Liver (tissue), 9 donors: ENCODE data around the gene SORCS2. TPM values are rescaled to one million over a fixed set of nuclear protein-coding genes. Genes with fewer than 3 reads are reported as not detected.

Source experiments
- DNase-seq: peaks from one replicate; pipeline ENCODE4 v3.0.0-alpha.2; 2017; ENCODE audit warnings: low spot score
- H3K27ac ChIP-seq, 2 donors: one replicate each; pipeline ENCODE4 v1.7.0; 2013; ENCODE audit warnings: inconsistent platforms in 2 of 2, low read length in 2 of 2, control low read depth in 1 of 2, low read depth in 1 of 2, mild to moderate bottlenecking in 1 of 2
- H3K27me3 ChIP-seq, 4 donors: one replicate each; pipeline versions ENCODE4 v1.6.1 to v1.7.0; 2013; ENCODE audit warnings: low read length in 3 of 4, inconsistent platforms in 1 of 4, mild to moderate bottlenecking in 1 of 4, moderate library complexity in 1 of 4; ENCODE audit not compliant: control insufficient read depth in 4 of 4, insufficient read depth in 4 of 4
- H3K36me3 ChIP-seq, 4 donors: one replicate each; pipeline versions ENCODE4 v1.6.1 to v1.7.0; 2013; ENCODE audit warnings: low read length in 3 of 4, mild to moderate bottlenecking in 3 of 4, low read depth in 1 of 4, moderate library complexity in 1 of 4; ENCODE audit not compliant: control insufficient read depth in 4 of 4, insufficient read depth in 3 of 4
- H3K4me1 ChIP-seq, 4 donors: one replicate each; pipeline versions ENCODE4 v1.6.1 to v1.7.0; 2013; ENCODE audit warnings: low read length in 3 of 4, mild to moderate bottlenecking in 3 of 4, moderate library complexity in 1 of 4; ENCODE audit not compliant: control insufficient read depth in 4 of 4, insufficient read depth in 4 of 4
- H3K4me3 ChIP-seq, 3 donors: one replicate each; pipeline versions ENCODE4 v1.6.1 to v1.7.0; 2013; ENCODE audit warnings: low read length in 3 of 3, control low read depth in 1 of 3, low read depth in 1 of 3, mild to moderate bottlenecking in 1 of 3
- H3K9ac ChIP-seq, 2 donors: one replicate each; pipeline ENCODE4 v1.7.0; 2013; ENCODE audit warnings: low read length in 2 of 2, mild to moderate bottlenecking in 2 of 2, moderate library complexity in 2 of 2, control low read depth in 1 of 2, low read depth in 1 of 2
- H3K9me3 ChIP-seq, 4 donors: one replicate each; pipeline versions ENCODE4 v1.6.1 to v1.7.0; 2013; ENCODE audit warnings: low read length in 3 of 4; ENCODE audit not compliant: control insufficient read depth in 4 of 4
- EGR1 ChIP-seq, 2 donors: IDR thresholded peaks; 2 replicates each; pipeline ENCODE4 v1.6.1; 2016 to 2018; ENCODE audit warnings: antibody characterized with exemption in 2 of 2, low read depth in 2 of 2
- FOXA1 ChIP-seq: IDR thresholded peaks from 2 replicates; pipeline ENCODE4 v1.6.1; 2016; ENCODE audit warnings: antibody characterized with exemption
- FOXA2 ChIP-seq: IDR thresholded peaks from 2 replicates; pipeline ENCODE4 v1.6.1; 2016; ENCODE audit warnings: antibody characterized with exemption
- GABPA ChIP-seq, 2 donors: IDR thresholded peaks in 1 of 2; conservative IDR thresholded peaks in 1 of 2; 2 replicates each; pipeline ENCODE4 v1.6.1; 2016; ENCODE audit warnings: antibody characterized with exemption in 2 of 2, mild to moderate bottlenecking in 1 of 2, moderate library complexity in 1 of 2
- HNF4A ChIP-seq, 2 donors: conservative IDR thresholded peaks; 2 replicates each; pipeline ENCODE4 v1.6.1; 2016; ENCODE audit warnings: antibody characterized with exemption in 2 of 2, mild to moderate bottlenecking in 2 of 2
- HNF4G ChIP-seq: IDR thresholded peaks from 2 replicates; pipeline ENCODE4 v1.6.1; 2016; ENCODE audit warnings: antibody characterized with exemption
- JUND ChIP-seq, 2 donors: IDR thresholded peaks; 2 replicates each; pipeline ENCODE4 v1.6.1; 2016; ENCODE audit warnings: antibody characterized with exemption in 2 of 2
- NR2F2 ChIP-seq: IDR thresholded peaks from 2 replicates; pipeline ENCODE4 v1.6.1; 2016; ENCODE audit warnings: antibody characterized with exemption
- RAD21 ChIP-seq, 2 donors: IDR thresholded peaks; 2 replicates each; pipeline ENCODE4 v1.6.1; 2016; ENCODE audit warnings: antibody characterized with exemption in 2 of 2, mild to moderate bottlenecking in 2 of 2
- RXRA ChIP-seq, 2 donors: IDR thresholded peaks; 2 replicates each; pipeline ENCODE4 v1.6.1; 2017 to 2018; ENCODE audit warnings: antibody characterized with exemption in 2 of 2, mild to moderate bottlenecking in 1 of 2
- SP1 ChIP-seq: IDR thresholded peaks from 2 replicates; pipeline ENCODE4 v1.6.1; 2018; ENCODE audit warnings: antibody characterized with exemption, mild to moderate bottlenecking
- TAF1 ChIP-seq: conservative IDR thresholded peaks from 2 replicates; pipeline ENCODE4 v1.6.1; 2016; ENCODE audit warnings: antibody characterized with exemption, mild to moderate bottlenecking
- YY1 ChIP-seq: IDR thresholded peaks from 2 replicates; pipeline ENCODE4 v1.6.1; 2016; ENCODE audit warnings: antibody characterized with exemption, mild to moderate bottlenecking
- WGBS: extraction: QIAGEN DNeasy Blood & Tissue Kit; methylation state at CpG from one replicate; pipeline ENCODE4 v1.1.7; 2013; 5-methylcytosine and 5-hydroxymethylcytosine counted together
- polyA plus RNA-seq, 2 donors: library from polyadenylated mRNA; stranded (reverse) in 1 of 2; unstranded in 1 of 2; fragments of 200-250 nt in 1 of 2; fragments of >200 nt in 1 of 2; fragmentation: Nextera tagmentation in 1 of 2; extraction: Ambion mirVana in 1 of 2; gene quantifications; one replicate each; pipeline versions ENCODE4 v1.2.1 to v1.2.3, GENCODE V29; 2013 to 2015
- total RNA-seq, 2 donors: library from RNA; depleted of rRNA; stranded (reverse); fragments of >200 nt; gene quantifications; one replicate each; pipeline ENCODE4 v1.2.3, GENCODE V29; 2014
- TF ChIP-seq, protein P1 (sequence below): IDR thresholded peaks from 2 replicates; pipeline ENCODE4 v1.6.1; 2016; ENCODE audit warnings: antibody characterized with exemption
- TF ChIP-seq, protein P2 (sequence below): IDR thresholded peaks from 2 replicates; pipeline ENCODE4 v1.6.1; 2016; ENCODE audit warnings: antibody characterized with exemption
- TF ChIP-seq, protein P3 (sequence below): IDR thresholded peaks from 2 replicates; pipeline ENCODE4 v1.6.1; 2016; ENCODE audit warnings: antibody characterized with exemption, mild to moderate bottlenecking
- TF ChIP-seq, protein P4 (sequence below): IDR thresholded peaks from 2 replicates; pipeline ENCODE4 v1.6.1; 2016; ENCODE audit warnings: antibody characterized with exemption
- TF ChIP-seq, protein P5 (sequence below): fragments of 150-350 bp; IDR thresholded peaks from 2 replicates; pipeline ENCODE4 v1.5.1; 2017; ENCODE audit warnings: improper control_type of control experiment, low read depth, low read length; ENCODE audit not compliant: missing input control
- donor health status: healthy.
- donor health status: healthy.
- donor health status: healthy.
- donor health status: healthy.
- donor health status: healthy.

Gene SORCS2
- total and polyA plus RNA-seq, 4 donors = 0.10 to 1.4 (median 0.92) TPM

DNA sequence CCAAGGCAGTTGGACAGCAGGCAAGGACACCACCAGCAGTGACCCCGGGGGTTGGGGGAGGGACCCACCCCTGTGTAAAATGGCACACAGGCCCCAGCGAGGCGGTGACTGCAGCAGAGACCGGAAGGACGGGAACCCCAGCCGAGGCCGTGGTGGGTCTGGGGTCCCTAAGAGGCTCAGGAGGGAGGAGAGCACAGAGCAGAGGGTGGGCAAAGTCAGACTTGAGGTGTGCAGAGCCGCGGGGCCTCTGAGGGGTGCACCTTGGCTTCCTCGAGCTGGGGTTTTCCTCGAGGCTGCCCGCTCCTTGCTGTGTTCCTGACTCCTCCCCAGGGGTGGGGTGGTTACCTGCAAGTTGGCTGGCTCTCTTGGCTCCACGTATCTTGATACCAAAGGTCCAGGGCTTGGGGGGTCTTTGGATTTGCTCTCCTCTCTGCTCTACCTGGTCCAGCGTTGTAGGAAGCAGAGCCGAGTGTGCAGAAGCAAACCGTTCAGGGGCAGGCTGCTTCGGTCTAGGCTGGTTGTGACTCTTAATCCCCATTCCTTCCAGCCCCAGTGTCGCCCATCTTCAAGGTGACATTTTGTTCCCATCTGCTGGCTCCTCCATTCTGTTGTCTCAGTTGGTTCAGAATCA is 37.9 kb upstream of the SORCS2 start:
- H3K4me1 ChIP-seq = no peaks in the 10 kb centered on the region
- WGBS = 92% methylated on average over 18 of the region's 18 CpGs
- no peak for TF ChIP-seq RXRA (IDR thresholded peaks at IDR 0.05)
- no peak for TF ChIP-seq HNF4G
- no peak for TF ChIP-seq NR2F2
- no peak for TF ChIP-seq JUND (IDR thresholded peaks at IDR 0.05)
- TF ChIP-seq EGR1 (IDR thresholded peaks at IDR 0.05; ENCODE audit: low read depth in 2 of 2) = no peak
- TF ChIP-seq TAF1 = no peak
- no peak for TF ChIP-seq SP1
- no peak for TF ChIP-seq RAD21 (IDR thresholded peaks at IDR 0.05)
- TF ChIP-seq, protein P1, sequence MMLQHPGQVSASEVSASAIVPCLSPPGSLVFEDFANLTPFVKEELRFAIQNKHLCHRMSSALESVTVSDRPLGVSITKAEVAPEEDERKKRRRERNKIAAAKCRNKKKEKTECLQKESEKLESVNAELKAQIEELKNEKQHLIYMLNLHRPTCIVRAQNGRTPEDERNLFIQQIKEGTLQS = no peak
- TF ChIP-seq, protein P2, sequence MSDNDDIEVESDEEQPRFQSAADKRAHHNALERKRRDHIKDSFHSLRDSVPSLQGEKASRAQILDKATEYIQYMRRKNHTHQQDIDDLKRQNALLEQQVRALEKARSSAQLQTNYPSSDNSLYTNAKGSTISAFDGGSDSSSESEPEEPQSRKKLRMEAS = no peak
- TF ChIP-seq, protein P3, sequence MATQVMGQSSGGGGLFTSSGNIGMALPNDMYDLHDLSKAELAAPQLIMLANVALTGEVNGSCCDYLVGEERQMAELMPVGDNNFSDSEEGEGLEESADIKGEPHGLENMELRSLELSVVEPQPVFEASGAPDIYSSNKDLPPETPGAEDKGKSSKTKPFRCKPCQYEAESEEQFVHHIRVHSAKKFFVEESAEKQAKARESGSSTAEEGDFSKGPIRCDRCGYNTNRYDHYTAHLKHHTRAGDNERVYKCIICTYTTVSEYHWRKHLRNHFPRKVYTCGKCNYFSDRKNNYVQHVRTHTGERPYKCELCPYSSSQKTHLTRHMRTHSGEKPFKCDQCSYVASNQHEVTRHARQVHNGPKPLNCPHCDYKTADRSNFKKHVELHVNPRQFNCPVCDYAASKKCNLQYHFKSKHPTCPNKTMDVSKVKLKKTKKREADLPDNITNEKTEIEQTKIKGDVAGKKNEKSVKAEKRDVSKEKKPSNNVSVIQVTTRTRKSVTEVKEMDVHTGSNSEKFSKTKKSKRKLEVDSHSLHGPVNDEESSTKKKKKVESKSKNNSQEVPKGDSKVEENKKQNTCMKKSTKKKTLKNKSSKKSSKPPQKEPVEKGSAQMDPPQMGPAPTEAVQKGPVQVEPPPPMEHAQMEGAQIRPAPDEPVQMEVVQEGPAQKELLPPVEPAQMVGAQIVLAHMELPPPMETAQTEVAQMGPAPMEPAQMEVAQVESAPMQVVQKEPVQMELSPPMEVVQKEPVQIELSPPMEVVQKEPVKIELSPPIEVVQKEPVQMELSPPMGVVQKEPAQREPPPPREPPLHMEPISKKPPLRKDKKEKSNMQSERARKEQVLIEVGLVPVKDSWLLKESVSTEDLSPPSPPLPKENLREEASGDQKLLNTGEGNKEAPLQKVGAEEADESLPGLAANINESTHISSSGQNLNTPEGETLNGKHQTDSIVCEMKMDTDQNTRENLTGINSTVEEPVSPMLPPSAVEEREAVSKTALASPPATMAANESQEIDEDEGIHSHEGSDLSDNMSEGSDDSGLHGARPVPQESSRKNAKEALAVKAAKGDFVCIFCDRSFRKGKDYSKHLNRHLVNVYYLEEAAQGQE = no peak
- TF ChIP-seq HNF4A (conservative IDR thresholded peaks at IDR 0.05) = no peak
- TF ChIP-seq, protein P4, sequence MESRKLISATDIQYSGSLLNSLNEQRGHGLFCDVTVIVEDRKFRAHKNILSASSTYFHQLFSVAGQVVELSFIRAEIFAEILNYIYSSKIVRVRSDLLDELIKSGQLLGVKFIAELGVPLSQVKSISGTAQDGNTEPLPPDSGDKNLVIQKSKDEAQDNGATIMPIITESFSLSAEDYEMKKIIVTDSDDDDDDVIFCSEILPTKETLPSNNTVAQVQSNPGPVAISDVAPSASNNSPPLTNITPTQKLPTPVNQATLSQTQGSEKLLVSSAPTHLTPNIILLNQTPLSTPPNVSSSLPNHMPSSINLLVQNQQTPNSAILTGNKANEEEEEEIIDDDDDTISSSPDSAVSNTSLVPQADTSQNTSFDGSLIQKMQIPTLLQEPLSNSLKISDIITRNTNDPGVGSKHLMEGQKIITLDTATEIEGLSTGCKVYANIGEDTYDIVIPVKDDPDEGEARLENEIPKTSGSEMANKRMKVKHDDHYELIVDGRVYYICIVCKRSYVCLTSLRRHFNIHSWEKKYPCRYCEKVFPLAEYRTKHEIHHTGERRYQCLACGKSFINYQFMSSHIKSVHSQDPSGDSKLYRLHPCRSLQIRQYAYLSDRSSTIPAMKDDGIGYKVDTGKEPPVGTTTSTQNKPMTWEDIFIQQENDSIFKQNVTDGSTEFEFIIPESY = no peak
- no peak for TF ChIP-seq FOXA2
- no peak for TF ChIP-seq YY1
- no peak for TF ChIP-seq FOXA1
- no peak for TF ChIP-seq GABPA (IDR thresholded peaks at IDR 0.05 in 1 of 2, conservative IDR thresholded peaks at IDR 0.05 in 1 of 2)

DNA sequence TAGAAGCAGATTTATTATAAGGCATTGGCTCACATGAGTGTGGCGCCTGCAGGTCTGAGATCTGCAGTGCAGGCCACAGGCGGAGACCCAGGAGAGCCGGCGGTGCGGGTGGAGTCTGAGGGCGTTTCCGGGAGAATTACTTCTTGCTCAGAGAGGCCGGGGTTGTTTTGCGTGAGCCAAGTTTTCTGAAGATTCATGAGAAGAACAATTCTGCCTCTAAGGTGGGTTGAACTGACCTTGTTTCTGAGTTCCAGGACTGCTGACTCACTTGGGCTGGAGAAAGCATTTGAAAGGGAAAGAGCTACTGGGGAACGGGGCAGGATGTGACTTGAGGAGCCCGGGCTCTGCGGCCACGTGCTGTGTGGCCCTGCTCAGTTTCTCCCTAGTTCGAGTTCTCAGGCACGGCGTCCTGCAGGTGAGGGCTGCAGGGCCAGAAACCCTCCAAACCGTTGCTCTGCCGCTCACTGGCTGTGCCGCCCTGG is 36.7 kb upstream of the SORCS2 start:
- peaks cover 0 to 11% (median 7%) of the 10 kb centered on the region in 4 donors for H3K4me1 ChIP-seq
- no peak overlapping the region for H3K4me3 ChIP-seq
- no peak overlapping the region for H3K27ac ChIP-seq
- H3K9me3 ChIP-seq = no peaks in the 10 kb centered on the region
- no peak overlapping the region for H3K9ac ChIP-seq
- no peaks in the 10 kb centered on the region for H3K27me3 ChIP-seq
- DNase-seq = no peak
- H3K36me3 ChIP-seq = no peaks in the 10 kb centered on the region
- 87% methylated on average over 19 of the region's 19 CpGs for WGBS
- TF ChIP-seq HNF4G = no peak
- TF ChIP-seq NR2F2 = no peak
- no peak for TF ChIP-seq TAF1
- TF ChIP-seq JUND (IDR thresholded peaks at IDR 0.05) = no peak
- no peak for TF ChIP-seq GABPA (IDR thresholded peaks at IDR 0.05 in 1 of 2, conservative IDR thresholded peaks at IDR 0.05 in 1 of 2)
- TF ChIP-seq RXRA (IDR thresholded peaks at IDR 0.05) = no peak
- TF ChIP-seq HNF4A (conservative IDR thresholded peaks at IDR 0.05) = no peak
- no peak for TF ChIP-seq EGR1 (IDR thresholded peaks at IDR 0.05; ENCODE audit: low read depth in 2 of 2)
- TF ChIP-seq, protein P5, sequence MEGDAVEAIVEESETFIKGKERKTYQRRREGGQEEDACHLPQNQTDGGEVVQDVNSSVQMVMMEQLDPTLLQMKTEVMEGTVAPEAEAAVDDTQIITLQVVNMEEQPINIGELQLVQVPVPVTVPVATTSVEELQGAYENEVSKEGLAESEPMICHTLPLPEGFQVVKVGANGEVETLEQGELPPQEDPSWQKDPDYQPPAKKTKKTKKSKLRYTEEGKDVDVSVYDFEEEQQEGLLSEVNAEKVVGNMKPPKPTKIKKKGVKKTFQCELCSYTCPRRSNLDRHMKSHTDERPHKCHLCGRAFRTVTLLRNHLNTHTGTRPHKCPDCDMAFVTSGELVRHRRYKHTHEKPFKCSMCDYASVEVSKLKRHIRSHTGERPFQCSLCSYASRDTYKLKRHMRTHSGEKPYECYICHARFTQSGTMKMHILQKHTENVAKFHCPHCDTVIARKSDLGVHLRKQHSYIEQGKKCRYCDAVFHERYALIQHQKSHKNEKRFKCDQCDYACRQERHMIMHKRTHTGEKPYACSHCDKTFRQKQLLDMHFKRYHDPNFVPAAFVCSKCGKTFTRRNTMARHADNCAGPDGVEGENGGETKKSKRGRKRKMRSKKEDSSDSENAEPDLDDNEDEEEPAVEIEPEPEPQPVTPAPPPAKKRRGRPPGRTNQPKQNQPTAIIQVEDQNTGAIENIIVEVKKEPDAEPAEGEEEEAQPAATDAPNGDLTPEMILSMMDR = no peak
- no peak for TF ChIP-seq SP1
- no peak for TF ChIP-seq RAD21 (IDR thresholded peaks at IDR 0.05)
- no peak for TF ChIP-seq FOXA2
- TF ChIP-seq, protein P4 = no peak
- TF ChIP-seq YY1 = no peak

More for the DNA sequence above, 37.9 kb upstream of the SORCS2 start:
- Histone ChIP-seq H3K27ac (no peak overlapping the region), H3K9ac (no peak overlapping the region), H3K4me3 (no peak overlapping the region), H3K36me3 (no peaks in the 10 kb centered on the region), H3K27me3 (no peaks in the 10 kb centered on the region), H3K9me3 (no peaks in the 10 kb centered on the region)
- no peak for DNase-seq
